ENCODE measurements around the gene RFC4. TPM values are rescaled to one million over a fixed set of nuclear protein-coding genes. Genes with fewer than 3 reads are reported as not detected.
A peak's percentile ranks its signal among the peaks of the same experiment; 100 is the strongest.

Gene RFC4
- total RNA-seq, 4 donors from 2014 or later = 6.1 to 26.4 (median 10.6) TPM

- H3K4me3 ChIP-seq = peak overlapping the region; percentile 57 to 64 (median 58)
- H3K27me3 ChIP-seq = no peaks in the 10 kb centered on the region
- H3K36me3 ChIP-seq = no peaks in the 10 kb centered on the region
- H3K27ac ChIP-seq = peak overlapping the region; percentile 28 to 83 (median 57)
- no peak for DNase-seq
- no peaks in the 10 kb centered on the region for H3K9me3 ChIP-seq
- peaks cover 0 to 6% (median 0%) of the 10 kb centered on the region in 4 donors for H3K4me1 ChIP-seq
- TF ChIP-seq POLR2A (IDR thresholded peaks at IDR 0.05) = no peak
- no peak for TF ChIP-seq CTCF (IDR thresholded peaks at IDR 0.05)
These were observed 34.0 kb downstream of the RFC4 start for GRCh38 chr3:186772281-186772694.

- Histone ChIP-seq H3K9me3 (no peaks in the 10 kb centered on the region), H3K4me1 (no peaks in the 10 kb centered on the region), H3K4me3 (no peak overlapping the region), H3K27ac (peak overlapping the region in 1 of 4 donors; percentile 31), H3K36me3 (no peaks in the 10 kb centered on the region), H3K27me3 (no peaks in the 10 kb centered on the region)
- TF ChIP-seq CTCF (IDR thresholded peaks at IDR 0.05) (no peak), POLR2A (IDR thresholded peaks at IDR 0.05) (no peak)
- peak in 1 of 3 donors; percentile 67 for DNase-seq
These were observed 45.3 kb downstream of the RFC4 start for GRCh38 chr3:186760897-186761447.

- Histone ChIP-seq H3K4me1 (no peaks in the 10 kb centered on the region), H3K27ac (no peak overlapping the region), H3K27me3 (no peaks in the 10 kb centered on the region), H3K9me3 (no peaks in the 10 kb centered on the region), H3K4me3 (no peak overlapping the region), H3K36me3 (no peaks in the 10 kb centered on the region)
- no peak for TF ChIP-seq CTCF (IDR thresholded peaks at IDR 0.05)
- TF ChIP-seq POLR2A (IDR thresholded peaks at IDR 0.05) = no peak
- no peak for DNase-seq
These were observed 46.0 kb downstream of the RFC4 start for GRCh38 chr3:186760141-186760833.

- no peaks in the 10 kb centered on the region for H3K9me3 ChIP-seq
- H3K27me3 ChIP-seq = no peaks in the 10 kb centered on the region
- H3K4me1 ChIP-seq = no peaks in the 10 kb centered on the region
- H3K36me3 ChIP-seq = no peaks in the 10 kb centered on the region
- TF ChIP-seq CTCF (IDR thresholded peaks at IDR 0.05) (no peak), POLR2A (IDR thresholded peaks at IDR 0.05) (no peak)
- H3K27ac ChIP-seq = no peak overlapping the region
- no peak for DNase-seq
- no peak overlapping the region for H3K4me3 ChIP-seq
These were observed 46.9 kb downstream of the RFC4 start for GRCh38 chr3:186759231-186759930.

- Histone ChIP-seq H3K36me3 (no peaks in the 10 kb centered on the region), H3K9me3 (no peaks in the 10 kb centered on the region), H3K27ac (no peak overlapping the region), H3K4me3 (no peak overlapping the region), H3K27me3 (no peaks in the 10 kb centered on the region), H3K4me1 (no peaks in the 10 kb centered on the region)
- DNase-seq = no peak
- no peak for TF ChIP-seq POLR2A (IDR thresholded peaks at IDR 0.05)
- no peak for TF ChIP-seq CTCF (IDR thresholded peaks at IDR 0.05)
These were observed 48.5 kb downstream of the RFC4 start for GRCh38 chr3:186757686-186758220.

Data from Peyer's patch (tissue), 4 donors.